ENCODE measurements around the gene TMEM163.

TMEM163 gene

GRCh38 chr2:134600208-134600607 is 118.6 kb downstream of the TMEM163 start:
- Mint-ChIP-seq H3K27me3 (ENCODE audit: low read depth) (no peaks in the 10 kb centered on the region), H3K9me3 (peaks cover 5% of the 10 kb centered on the region), H3K27ac (no peak overlapping the region), H3K36me3 (ENCODE audit: low read depth) (no peaks in the 10 kb centered on the region), H3K4me3 (no peak overlapping the region), H3K4me1 (no peaks in the 10 kb centered on the region)
- no peak for TF ChIP-seq CTCF (IDR thresholded peaks at IDR 0.05; ENCODE audit: unreplicated experiment in 3 of 3)

- no peaks in the 10 kb centered on the region for H3K36me3 Mint-ChIP-seq (ENCODE audit: low read depth)
- no peak for TF ChIP-seq CTCF (IDR thresholded peaks at IDR 0.05; ENCODE audit: unreplicated experiment in 3 of 3)
- H3K4me1 Mint-ChIP-seq: no peaks in the 10 kb centered on the region
- no peak overlapping the region for H3K27ac Mint-ChIP-seq
- H3K4me3 Mint-ChIP-seq: no peak overlapping the region
- H3K9me3 Mint-ChIP-seq: peaks cover 5% of the 10 kb centered on the region
- no peaks in the 10 kb centered on the region for H3K27me3 Mint-ChIP-seq (ENCODE audit: low read depth)
These were observed 119.6 kb downstream of the TMEM163 start for GRCh38 chr2:134599236-134599635.

GRCh38 chr2:134594399-134594798 is 124.4 kb downstream of the TMEM163 start:
- no peak overlapping the region for H3K27ac Mint-ChIP-seq
- no peaks in the 10 kb centered on the region for H3K36me3 Mint-ChIP-seq (ENCODE audit: low read depth)
- no peaks in the 10 kb centered on the region for H3K27me3 Mint-ChIP-seq (ENCODE audit: low read depth)
- H3K9me3 Mint-ChIP-seq: peaks cover 16% of the 10 kb centered on the region
- H3K4me3 Mint-ChIP-seq: no peak overlapping the region
- H3K4me1 Mint-ChIP-seq: no peaks in the 10 kb centered on the region
- TF ChIP-seq CTCF (IDR thresholded peaks at IDR 0.05; ENCODE audit: unreplicated experiment in 3 of 3): no peak

GRCh38 chr2:134593519-134593918 is 125.3 kb downstream of the TMEM163 start:
- Mint-ChIP-seq H3K27me3 (ENCODE audit: low read depth) (no peaks in the 10 kb centered on the region), H3K4me1 (no peaks in the 10 kb centered on the region), H3K9me3 (peaks cover 22% of the 10 kb centered on the region), H3K27ac (no peak overlapping the region), H3K4me3 (no peak overlapping the region), H3K36me3 (ENCODE audit: low read depth) (no peaks in the 10 kb centered on the region)
- no peak for TF ChIP-seq CTCF (IDR thresholded peaks at IDR 0.05; ENCODE audit: unreplicated experiment in 3 of 3)

- Mint-ChIP-seq H3K4me1 (no peaks in the 10 kb centered on the region), H3K36me3 (ENCODE audit: low read depth) (no peaks in the 10 kb centered on the region), H3K27ac (no peak overlapping the region), H3K27me3 (ENCODE audit: low read depth) (no peaks in the 10 kb centered on the region), H3K9me3 (peaks cover 25% of the 10 kb centered on the region), H3K4me3 (no peak overlapping the region)
- no peak for TF ChIP-seq CTCF (IDR thresholded peaks at IDR 0.05; ENCODE audit: unreplicated experiment in 3 of 3)
These were observed 126.4 kb downstream of the TMEM163 start for GRCh38 chr2:134592377-134592776.

- Mint-ChIP-seq H3K4me1 (no peaks in the 10 kb centered on the region), H3K4me3 (no peak overlapping the region), H3K36me3 (ENCODE audit: low read depth) (no peaks in the 10 kb centered on the region), H3K27me3 (ENCODE audit: low read depth) (no peaks in the 10 kb centered on the region), H3K9me3 (peaks cover 25% of the 10 kb centered on the region), H3K27ac (no peak overlapping the region)
- TF ChIP-seq CTCF (IDR thresholded peaks at IDR 0.05; ENCODE audit: unreplicated experiment in 3 of 3): no peak
These were observed 127.3 kb downstream of the TMEM163 start for GRCh38 chr2:134591526-134591925.

All from nephron (organoid).